Activated T-cell treated with anti-CD3 and anti-CD28 coated beads, Interleukin-2, amount 50 U/mL, for 24 hours (primary cell): ENCODE measurements around the gene AIMP1.
"Not testable (repeated sequence)": the region's sequence is repeated elsewhere in the genome, so short reads cannot be mapped to it uniquely, and the experiment has no call there.

Source experiments
- DNase-seq: peaks from one replicate; pipeline ENCODE4 v3.0.0-alpha.2; 2020
- H3K27ac Mint-ChIP-seq: 2 replicates; pipeline ENCODE4 v1.8.0; 2020; ENCODE audit warnings: mild to moderate bottlenecking, mixed read lengths
- H3K27me3 Mint-ChIP-seq: 2 replicates; pipeline ENCODE4 v1.8.0; 2020; ENCODE audit warnings: mixed read lengths
- H3K36me3 Mint-ChIP-seq: 2 replicates; pipeline ENCODE4 v1.8.0; 2020; ENCODE audit warnings: low read depth, mixed read lengths
- H3K4me1 Mint-ChIP-seq: 2 replicates; pipeline ENCODE4 v1.8.0; 2020; ENCODE audit warnings: low read depth, mixed read lengths
- H3K4me3 Mint-ChIP-seq: 2 replicates; pipeline ENCODE4 v1.8.0; 2020; ENCODE audit warnings: mild to moderate bottlenecking, moderate library complexity, mixed read lengths
- H3K9me3 Mint-ChIP-seq: 2 replicates; pipeline ENCODE4 v1.8.0; 2020; ENCODE audit warnings: mixed read lengths

AIMP1 gene

DNA sequence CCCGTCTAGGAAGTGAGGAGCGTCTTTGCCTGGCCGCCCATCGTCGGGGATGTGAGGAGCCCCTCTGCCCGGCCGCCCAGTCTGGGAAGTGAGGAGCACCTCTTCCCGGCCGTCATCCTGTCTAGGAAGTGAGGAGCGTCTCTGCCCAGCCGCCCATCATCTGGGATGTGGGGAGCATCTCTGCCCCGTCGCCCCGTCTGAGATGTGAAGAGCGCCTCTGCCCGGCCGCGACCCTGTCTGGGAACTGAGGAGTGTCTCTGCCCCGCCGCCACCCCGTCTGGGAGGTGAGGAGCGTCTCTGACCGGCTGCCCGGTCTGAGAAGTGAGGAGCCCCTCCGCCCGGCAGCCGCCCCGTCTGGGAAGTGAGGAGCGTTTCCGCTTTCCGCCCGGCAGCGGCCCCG is 4.8 kb downstream of the AIMP1 start:
- peaks cover 35% of the 10 kb centered on the region for H3K4me1 Mint-ChIP-seq

GRCh38 chr4:106321814-106322213 is 5.5 kb downstream of the AIMP1 start:
- not testable (repeated sequence) for H3K9me3 Mint-ChIP-seq, H3K27me3 Mint-ChIP-seq, H3K27ac Mint-ChIP-seq, DNase-seq, H3K4me3 Mint-ChIP-seq
- H3K36me3 Mint-ChIP-seq = peaks cover 63% of the 10 kb centered on the region
- peaks cover 35% of the 10 kb centered on the region for H3K4me1 Mint-ChIP-seq

More for the DNA sequence above, 4.8 kb downstream of the AIMP1 start:
- H3K27me3 Mint-ChIP-seq, H3K9me3 Mint-ChIP-seq, DNase-seq, H3K27ac Mint-ChIP-seq, H3K4me3 Mint-ChIP-seq: not testable (repeated sequence)
- peaks cover 59% of the 10 kb centered on the region for H3K36me3 Mint-ChIP-seq

- DNase-seq = no peak
- H3K27ac Mint-ChIP-seq = peak overlapping the region; percentile 37
- no peak overlapping the region for H3K4me3 Mint-ChIP-seq
- peaks cover 41% of the 10 kb centered on the region for H3K4me1 Mint-ChIP-seq
- no peaks in the 10 kb centered on the region for H3K27me3 Mint-ChIP-seq
- H3K36me3 Mint-ChIP-seq = peaks cover 76% of the 10 kb centered on the region
- no peaks in the 10 kb centered on the region for H3K9me3 Mint-ChIP-seq
Measured at GRCh38 chr4:106323119-106323518, 6.8 kb downstream of the AIMP1 start.

DNA sequence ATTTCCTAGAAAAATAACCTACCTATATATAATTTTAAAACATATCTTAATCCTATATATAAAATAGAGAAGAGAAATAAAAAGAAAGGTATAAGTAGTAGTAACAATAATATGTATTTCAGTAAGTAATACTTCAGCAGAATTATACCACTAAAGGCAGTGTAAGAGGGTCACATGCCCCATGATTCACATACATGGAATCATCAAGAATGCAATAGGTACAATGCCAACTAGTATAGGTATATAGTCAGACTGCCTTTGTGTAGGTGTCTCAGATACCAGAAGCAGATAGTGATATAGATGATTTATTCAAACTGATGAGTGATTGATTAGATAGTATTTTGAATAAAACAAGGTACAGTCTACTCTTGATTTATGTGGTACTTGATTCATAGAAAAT is 9.4 kb downstream of the AIMP1 start:
- H3K36me3 Mint-ChIP-seq = peaks cover 74% of the 10 kb centered on the region
- peaks cover 35% of the 10 kb centered on the region for H3K4me1 Mint-ChIP-seq
- no peak for DNase-seq
- H3K9me3 Mint-ChIP-seq = no peaks in the 10 kb centered on the region
- no peak overlapping the region for H3K27ac Mint-ChIP-seq
- no peaks in the 10 kb centered on the region for H3K27me3 Mint-ChIP-seq
- H3K4me3 Mint-ChIP-seq = no peak overlapping the region

DNA sequence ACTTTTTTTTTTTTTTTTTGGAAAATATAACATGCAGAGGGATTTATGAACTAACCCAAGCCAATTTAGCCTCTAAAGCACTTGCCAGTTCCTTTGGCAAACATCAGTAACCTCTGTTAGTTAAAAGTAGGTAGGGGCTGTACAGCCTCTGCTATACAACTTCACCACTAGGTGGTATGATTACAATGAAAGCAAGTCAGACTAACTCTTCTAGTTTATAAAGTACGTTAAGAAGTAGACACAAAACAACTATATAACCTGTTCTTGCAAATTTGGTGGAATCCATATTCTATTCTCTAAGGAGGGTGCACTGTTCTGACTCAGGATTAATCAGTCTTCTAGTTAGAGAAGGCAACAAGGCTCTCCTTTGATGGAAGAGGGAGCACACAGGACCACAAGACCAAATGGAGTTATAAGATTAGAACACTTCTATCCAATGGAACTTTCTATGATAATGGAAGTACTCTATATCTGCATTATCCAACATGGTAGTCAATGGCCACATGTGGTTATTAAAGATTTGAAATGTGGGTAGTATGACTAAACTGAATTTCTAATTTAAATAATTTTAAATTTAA is 12.8 kb downstream of the AIMP1 start:
- Mint-ChIP-seq H3K4me3 (no peak overlapping the region), H3K36me3 (peaks cover 77% of the 10 kb centered on the region), H3K27ac (no peak overlapping the region), H3K27me3 (no peaks in the 10 kb centered on the region), H3K9me3 (no peaks in the 10 kb centered on the region), H3K4me1 (peaks cover 18% of the 10 kb centered on the region)
- no peak for DNase-seq

DNA sequence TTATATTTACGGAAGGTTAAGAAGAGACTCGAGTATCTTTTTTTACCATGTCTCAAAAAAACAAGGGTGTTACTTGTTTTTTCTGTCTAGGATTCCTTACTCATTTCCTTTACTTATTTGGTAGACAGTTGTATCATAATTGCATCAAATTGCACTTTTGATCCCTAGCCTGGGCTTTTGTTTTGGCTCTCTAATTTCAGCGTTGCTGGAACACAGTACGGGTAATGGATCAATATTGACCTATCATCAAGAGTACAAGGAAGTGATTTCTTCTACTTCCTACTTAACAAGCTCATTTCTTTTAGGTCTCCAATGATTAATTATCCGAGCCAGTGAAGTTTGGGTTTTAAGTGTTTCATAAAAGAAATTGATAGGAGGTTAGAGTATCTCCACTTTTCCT is 16.8 kb downstream of the AIMP1 start:
- Mint-ChIP-seq H3K9me3 (peaks cover 14% of the 10 kb centered on the region), H3K27me3 (no peaks in the 10 kb centered on the region), H3K27ac (no peak overlapping the region), H3K4me3 (no peak overlapping the region), H3K4me1 (peaks cover 16% of the 10 kb centered on the region), H3K36me3 (peaks cover 85% of the 10 kb centered on the region)
- DNase-seq = no peak

- no peaks in the 10 kb centered on the region for H3K27me3 Mint-ChIP-seq
- no peak for DNase-seq
- peaks cover 89% of the 10 kb centered on the region for H3K36me3 Mint-ChIP-seq
- peaks cover 24% of the 10 kb centered on the region for H3K4me1 Mint-ChIP-seq
- H3K27ac Mint-ChIP-seq = no peak overlapping the region
- H3K9me3 Mint-ChIP-seq = peaks cover 19% of the 10 kb centered on the region
- H3K4me3 Mint-ChIP-seq = no peak overlapping the region
Measured at GRCh38 chr4:106334741-106335470, 18.6 kb downstream of the AIMP1 start.

- Mint-ChIP-seq H3K4me1 (peaks cover 40% of the 10 kb centered on the region), H3K27me3 (no peaks in the 10 kb centered on the region), H3K27ac (no peak overlapping the region), H3K36me3 (peaks cover 92% of the 10 kb centered on the region), H3K4me3 (no peak overlapping the region), H3K9me3 (peaks cover 21% of the 10 kb centered on the region)
- no peak for DNase-seq
Measured at GRCh38 chr4:106336618-106337017, 20.3 kb downstream of the AIMP1 start.

- Mint-ChIP-seq H3K27me3 (no peaks in the 10 kb centered on the region), H3K4me1 (peaks cover 51% of the 10 kb centered on the region), H3K27ac (no peak overlapping the region), H3K4me3 (no peak overlapping the region), H3K9me3 (peaks cover 21% of the 10 kb centered on the region), H3K36me3 (peaks cover 95% of the 10 kb centered on the region)
- DNase-seq = no peak
Measured at GRCh38 chr4:106337916-106338315, 21.6 kb downstream of the AIMP1 start.

DNA sequence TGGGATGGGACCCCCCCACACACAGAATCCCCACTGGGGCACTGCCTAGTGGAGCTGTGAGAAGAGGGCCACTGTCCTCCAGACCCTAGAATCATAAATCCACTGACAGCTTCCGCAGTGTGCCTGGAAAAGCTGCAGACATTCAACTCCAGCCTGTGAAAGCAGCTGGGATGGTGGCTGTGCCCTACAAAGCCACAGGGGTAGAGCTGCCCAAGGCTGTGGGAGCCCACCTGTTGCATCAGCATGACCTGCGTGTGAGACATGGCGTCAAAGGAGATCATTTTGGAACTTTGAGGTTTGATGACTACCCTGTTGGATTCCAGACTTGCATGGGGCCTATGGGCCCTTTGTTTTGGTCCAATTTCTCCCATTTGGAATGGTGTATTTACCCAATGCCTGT is 22.3 kb downstream of the AIMP1 start:
- no peak overlapping the region for H3K27ac Mint-ChIP-seq
- peaks cover 96% of the 10 kb centered on the region for H3K36me3 Mint-ChIP-seq
- H3K4me3 Mint-ChIP-seq = no peak overlapping the region
- DNase-seq = no peak
- no peaks in the 10 kb centered on the region for H3K27me3 Mint-ChIP-seq
- peaks cover 21% of the 10 kb centered on the region for H3K9me3 Mint-ChIP-seq
- H3K4me1 Mint-ChIP-seq = peaks cover 53% of the 10 kb centered on the region

DNA sequence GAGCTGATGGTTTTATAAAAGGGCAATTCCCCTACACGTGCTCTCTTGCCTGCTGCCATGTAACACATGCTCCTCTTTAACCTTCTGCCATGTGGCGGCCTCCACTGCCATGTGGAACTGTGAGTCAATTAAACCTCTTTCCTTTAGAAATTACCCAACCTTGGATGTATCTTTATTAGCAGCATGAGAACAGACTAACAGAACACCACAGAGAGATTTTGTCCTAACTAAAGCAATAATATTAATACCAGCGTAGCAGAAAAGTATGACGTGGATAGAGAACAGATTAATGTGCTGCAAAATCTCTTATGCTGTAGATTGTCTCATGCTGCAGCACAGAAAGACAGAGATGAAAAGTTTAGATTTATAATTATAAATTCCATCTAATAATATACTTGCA is 23.1 kb downstream of the AIMP1 start:
- no peak overlapping the region for H3K27ac Mint-ChIP-seq
- H3K4me1 Mint-ChIP-seq = peaks cover 60% of the 10 kb centered on the region
- H3K36me3 Mint-ChIP-seq = peaks cover 96% of the 10 kb centered on the region
- no peaks in the 10 kb centered on the region for H3K27me3 Mint-ChIP-seq
- DNase-seq = no peak
- no peak overlapping the region for H3K4me3 Mint-ChIP-seq
- peaks cover 21% of the 10 kb centered on the region for H3K9me3 Mint-ChIP-seq

DNA sequence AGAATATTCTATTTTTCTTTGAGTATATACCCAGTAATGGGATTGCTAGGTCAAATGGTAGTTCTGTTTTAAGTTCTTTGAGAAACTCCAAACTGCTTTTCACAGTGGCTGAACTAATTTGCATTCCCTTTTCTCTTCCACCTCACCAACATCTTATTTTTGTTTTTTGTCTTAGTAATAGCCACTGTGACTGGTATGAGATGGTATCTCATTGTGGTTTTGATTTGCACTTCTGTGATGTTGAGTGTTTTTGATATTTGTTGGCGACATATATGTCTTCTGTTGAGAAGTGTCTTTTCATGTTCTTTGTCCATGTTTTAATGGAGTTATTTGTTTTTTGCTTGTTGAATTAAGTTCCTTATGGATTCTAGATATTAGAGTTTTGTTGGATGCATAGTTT is 24.4 kb downstream of the AIMP1 start:
- Mint-ChIP-seq H3K27me3 (no peaks in the 10 kb centered on the region), H3K4me1 (peaks cover 67% of the 10 kb centered on the region), H3K4me3 (no peak overlapping the region), H3K27ac (no peak overlapping the region), H3K36me3 (peaks cover 91% of the 10 kb centered on the region), H3K9me3 (peaks cover 21% of the 10 kb centered on the region)
- no peak for DNase-seq

DNA sequence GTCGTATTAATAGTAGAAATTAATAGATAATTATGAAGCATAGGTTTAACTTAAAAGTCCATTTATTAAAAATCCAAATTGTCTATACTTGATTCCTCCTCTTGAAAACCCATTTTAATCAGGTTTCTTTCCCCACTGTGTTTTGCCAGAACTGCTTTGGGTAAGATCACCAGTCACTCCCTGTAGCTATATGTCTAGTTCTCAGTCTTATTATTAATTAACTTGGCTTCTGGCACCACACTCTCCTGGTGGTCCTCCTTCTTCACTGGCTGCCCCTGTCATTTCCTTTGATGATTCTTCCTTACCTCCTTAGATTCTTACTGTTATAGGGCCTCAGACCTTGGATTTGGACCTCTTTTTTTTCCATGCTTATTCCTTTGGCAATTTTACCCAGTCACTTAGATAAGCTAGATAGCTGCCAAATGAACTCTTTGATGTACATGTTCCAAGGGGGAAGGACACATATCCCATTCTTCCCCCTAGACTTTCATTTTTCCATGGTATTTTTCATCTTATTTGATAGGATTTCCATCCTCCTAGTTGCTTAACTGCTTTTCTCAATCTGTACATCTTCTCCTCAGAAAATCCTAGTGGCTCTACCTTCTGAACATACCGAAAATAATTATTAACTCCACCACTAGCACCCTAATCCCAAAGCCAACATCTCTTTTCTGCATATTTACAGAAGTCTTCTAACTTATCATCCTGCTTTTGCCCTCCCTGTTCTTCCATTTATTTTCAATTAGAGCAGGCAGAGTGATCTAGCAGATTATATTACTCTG is 27.7 kb downstream of the AIMP1 start:
- Mint-ChIP-seq H3K27ac (no peak overlapping the region), H3K4me3 (no peak overlapping the region), H3K4me1 (peaks cover 55% of the 10 kb centered on the region), H3K9me3 (peaks cover 5% of the 10 kb centered on the region), H3K27me3 (no peaks in the 10 kb centered on the region), H3K36me3 (peaks cover 85% of the 10 kb centered on the region)
- no peak for DNase-seq

- Mint-ChIP-seq H3K4me1 (peaks cover 50% of the 10 kb centered on the region), H3K36me3 (peaks cover 84% of the 10 kb centered on the region), H3K9me3 (peaks cover 2% of the 10 kb centered on the region), H3K27ac (no peak overlapping the region), H3K4me3 (no peak overlapping the region), H3K27me3 (no peaks in the 10 kb centered on the region)
- DNase-seq = no peak
Measured at GRCh38 chr4:106344647-106344970, 28.3 kb downstream of the AIMP1 start.

DNA sequence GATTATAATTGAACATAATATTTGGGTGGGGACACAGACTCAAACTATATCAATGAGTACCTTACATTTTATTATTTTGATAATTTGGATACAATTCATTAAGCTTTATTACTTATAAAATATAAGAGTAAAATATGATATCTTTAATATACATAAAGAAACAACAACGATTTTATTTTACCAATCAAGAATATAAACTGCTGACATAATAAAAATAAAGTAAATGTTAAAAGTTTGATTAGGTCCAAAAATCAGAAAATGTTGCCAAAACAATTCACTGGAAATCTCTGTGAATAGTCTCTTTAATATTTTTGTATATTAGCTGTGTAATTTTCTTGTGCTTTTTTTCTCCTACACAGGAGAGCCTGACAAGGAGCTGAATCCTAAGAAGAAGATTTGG is 30.8 kb downstream of the AIMP1 start:
- H3K36me3 Mint-ChIP-seq = peaks cover 81% of the 10 kb centered on the region
- H3K9me3 Mint-ChIP-seq = no peaks in the 10 kb centered on the region
- H3K27ac Mint-ChIP-seq = no peak overlapping the region
- H3K4me3 Mint-ChIP-seq = no peak overlapping the region
- no peaks in the 10 kb centered on the region for H3K27me3 Mint-ChIP-seq
- H3K4me1 Mint-ChIP-seq = peaks cover 26% of the 10 kb centered on the region
- DNase-seq = no peak
